OCI-LY7 (cell line): ENCODE measurements around the gene AP3B2. TPM values are rescaled to one million over a fixed set of nuclear protein-coding genes. Genes with fewer than 3 reads are reported as not detected.

Experiments used
- BruUV-seq: library from RNA; stranded (reverse); fragments of 400-500 nt; replicated peaks from 2 replicates; lab custom pipeline; 2021; lab: Mats Ljungman, UMichigan
- CTCF ChIA-PET: fragments of 300-600 bp; sonication (Branson Sonifier 250); formaldehyde crosslinking; loops from one replicate; lab custom pipeline; 2022; ENCODE audit warnings: antibody characterized with exemption; ENCODE audit not compliant: unreplicated experiment; lab: Charles Lee
- POLR2A ChIA-PET: fragments of 300-600 bp; sonication (Branson Sonifier 250); formaldehyde crosslinking; loops from one replicate; lab custom pipeline; 2022; ENCODE audit warnings: antibody characterized with exemption; lab: Charles Lee
- DNase-seq: peaks from one replicate; pipeline ENCODE4 v3.0.0-alpha.2; 2015; ENCODE audit warnings: low spot score
- H2AFZ ChIP-seq: fragments of 200-600 bp; sonication (generic), shearing (Covaris generic); 2 replicates; pipeline ENCODE4 v1.6.1; 2014; ENCODE audit warnings: mild to moderate bottlenecking, antibody characterized with exemption, low read length, moderate library complexity
- H3K27ac ChIP-seq: fragments of 200-600 bp; sonication (generic); 2 replicates; pipeline ENCODE4 v1.5.1; 2014; ENCODE audit warnings: mixed run types, low read depth, mild to moderate bottlenecking, moderate library complexity, low read length, inconsistent platforms; ENCODE audit not compliant: poor library complexity, severe bottlenecking
- H3K36me3 ChIP-seq: fragments of 200-600 bp; sonication (generic); 2 replicates; pipeline ENCODE4 v1.6.1; 2014; ENCODE audit warnings: mild to moderate bottlenecking, antibody characterized with exemption, low read length, moderate library complexity, mixed read lengths; ENCODE audit not compliant: insufficient read depth
- H3K4me1 ChIP-seq: fragments of 200-600 bp; sonication (generic); 2 replicates; pipeline ENCODE4 v1.5.1; 2014; ENCODE audit warnings: mild to moderate bottlenecking, low read length; ENCODE audit not compliant: insufficient read depth, poor library complexity, severe bottlenecking
- H3K4me2 ChIP-seq: fragments of 200-600 bp; sonication (generic); 2 replicates; pipeline ENCODE4 v1.6.1; 2014; ENCODE audit warnings: mild to moderate bottlenecking, low read length
- H3K4me3 ChIP-seq: fragments of 200-600 bp; sonication (generic); 2 replicates; pipeline ENCODE4 v1.5.1; 2014; ENCODE audit warnings: mild to moderate bottlenecking, low read depth, low read length; ENCODE audit not compliant: poor library complexity, severe bottlenecking
- H3K79me2 ChIP-seq: fragments of 200-600 bp; sonication (generic); 2 replicates; pipeline ENCODE4 v1.6.1; 2016; ENCODE audit warnings: low read depth, mild to moderate bottlenecking, low read length, moderate library complexity, mixed read lengths; ENCODE audit not compliant: insufficient read depth
- H3K9me2 ChIP-seq: fragments of 200-600 bp; sonication (generic); 2 replicates; pipeline ENCODE4 v1.6.1; 2016; ENCODE audit warnings: mild to moderate bottlenecking, low read length, mixed read lengths; ENCODE audit not compliant: insufficient read depth
- H3K9me3 ChIP-seq: fragments of 200-600 bp; sonication (generic); 2 replicates; pipeline ENCODE4 v1.6.1; 2014; ENCODE audit warnings: mild to moderate bottlenecking, mixed run types, low read length, mixed read lengths
- H4K20me1 ChIP-seq: fragments of 200-600 bp; sonication (generic); 2 replicates; pipeline ENCODE4 v1.6.1; 2014; ENCODE audit warnings: mild to moderate bottlenecking, antibody characterized with exemption, low read length, moderate library complexity, mixed read lengths; ENCODE audit not compliant: insufficient read depth
- EZH2phosphoT487 ChIP-seq: fragments of 200-600 bp; sonication (generic); IDR thresholded peaks from 2 replicates; pipeline ENCODE4 v1.6.1; 2018; ENCODE audit warnings: low read depth, borderline replicate concordance, mild to moderate bottlenecking, mixed run types, antibody characterized with exemption, low read length, moderate library complexity, mixed read lengths
- intact Hi-C: fragments of 100-400 bp; cut with micrococcal nuclease; formaldehyde crosslinking; loops from one replicate; pipeline ENCODE4 v1.10.0; 2022; ENCODE audit not compliant: unreplicated experiment
- total RNA-seq, 2 experiments: library from RNA; depleted of rRNA in 1 of 2; stranded (reverse); fragments of >200 nt in 1 of 2; shearing (Covaris generic) in 1 of 2; gene quantifications; 2 replicates each; pipeline ENCODE4 v1.2.3, GENCODE V29; 2014 to 2022
- TF ChIP-seq, protein P1 (sequence below): fragments of 200-600 bp; sonication (generic); conservative IDR thresholded peaks from 2 replicates; pipeline ENCODE4 v1.5.1; 2014; ENCODE audit warnings: mild to moderate bottlenecking, antibody characterized with exemption, low read length, moderate library complexity, mixed read lengths

Gene AP3B2
- total RNA-seq, 2 experiments from 2014 or later, result 0.13 TPM; not detected in 1

DNA sequence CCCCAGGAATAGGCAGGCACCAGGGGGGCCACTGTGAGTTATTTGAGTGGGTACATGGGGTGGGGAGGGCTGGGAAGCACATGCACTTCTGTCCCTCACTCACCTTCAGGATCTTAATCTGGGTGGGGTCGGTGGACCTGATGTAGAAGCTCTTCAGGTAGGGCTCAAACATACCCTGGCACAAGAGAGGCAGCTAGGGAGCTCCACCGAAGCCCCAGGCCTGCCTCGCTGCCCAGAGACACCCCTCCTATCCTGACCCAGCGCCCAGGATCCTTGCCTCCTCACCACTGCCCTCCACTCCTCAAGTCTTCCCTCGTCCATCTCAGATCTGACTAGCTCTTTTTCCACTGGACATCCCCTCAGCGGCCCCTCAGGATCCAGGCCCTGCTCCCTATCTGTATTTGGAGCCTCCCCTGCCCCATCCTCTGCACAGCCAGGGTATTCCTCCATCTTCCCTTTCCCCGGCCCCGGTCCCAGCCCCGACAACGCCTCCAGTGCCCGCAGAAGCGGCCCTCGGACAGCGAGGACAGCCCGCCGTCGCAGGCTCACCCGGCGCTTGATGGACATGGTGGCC, 30.0 kb downstream of the AP3B2 start:
- TF ChIP-seq, protein P1, sequence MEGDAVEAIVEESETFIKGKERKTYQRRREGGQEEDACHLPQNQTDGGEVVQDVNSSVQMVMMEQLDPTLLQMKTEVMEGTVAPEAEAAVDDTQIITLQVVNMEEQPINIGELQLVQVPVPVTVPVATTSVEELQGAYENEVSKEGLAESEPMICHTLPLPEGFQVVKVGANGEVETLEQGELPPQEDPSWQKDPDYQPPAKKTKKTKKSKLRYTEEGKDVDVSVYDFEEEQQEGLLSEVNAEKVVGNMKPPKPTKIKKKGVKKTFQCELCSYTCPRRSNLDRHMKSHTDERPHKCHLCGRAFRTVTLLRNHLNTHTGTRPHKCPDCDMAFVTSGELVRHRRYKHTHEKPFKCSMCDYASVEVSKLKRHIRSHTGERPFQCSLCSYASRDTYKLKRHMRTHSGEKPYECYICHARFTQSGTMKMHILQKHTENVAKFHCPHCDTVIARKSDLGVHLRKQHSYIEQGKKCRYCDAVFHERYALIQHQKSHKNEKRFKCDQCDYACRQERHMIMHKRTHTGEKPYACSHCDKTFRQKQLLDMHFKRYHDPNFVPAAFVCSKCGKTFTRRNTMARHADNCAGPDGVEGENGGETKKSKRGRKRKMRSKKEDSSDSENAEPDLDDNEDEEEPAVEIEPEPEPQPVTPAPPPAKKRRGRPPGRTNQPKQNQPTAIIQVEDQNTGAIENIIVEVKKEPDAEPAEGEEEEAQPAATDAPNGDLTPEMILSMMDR, result no peak
- TF ChIP-seq EZH2phosphoT487, result no peak
- no peaks in the 10 kb centered on the region for H3K79me2 ChIP-seq
- no peaks in the 10 kb centered on the region for H3K36me3 ChIP-seq
- H3K27ac ChIP-seq, result no peak overlapping the region
- peak overlapping the region; percentile 19; the same call in 1 of the 2 replicates for H3K4me2 ChIP-seq
- POLR2A ChIA-PET, result interaction anchor here (0.7 kb wide), 1 partner anchor 295 kb away, joined by 7 read pairs; no protein-coding TSS in a partner anchor
- CTCF ChIA-PET, result no interaction called here
- BruUV-seq, result no TSS peak
- no peaks in the 10 kb centered on the region for H3K9me2 ChIP-seq
- no peak overlapping the region for H3K4me3 ChIP-seq
- H2AFZ ChIP-seq, result no peak overlapping the region
- H3K9me3 ChIP-seq, result no peaks in the 10 kb centered on the region
- DNase-seq, result no peak
- intact Hi-C loops, result no loop called here
- H3K4me1 ChIP-seq, result no peaks in the 10 kb centered on the region
- no peaks in the 10 kb centered on the region for H4K20me1 ChIP-seq

DNA sequence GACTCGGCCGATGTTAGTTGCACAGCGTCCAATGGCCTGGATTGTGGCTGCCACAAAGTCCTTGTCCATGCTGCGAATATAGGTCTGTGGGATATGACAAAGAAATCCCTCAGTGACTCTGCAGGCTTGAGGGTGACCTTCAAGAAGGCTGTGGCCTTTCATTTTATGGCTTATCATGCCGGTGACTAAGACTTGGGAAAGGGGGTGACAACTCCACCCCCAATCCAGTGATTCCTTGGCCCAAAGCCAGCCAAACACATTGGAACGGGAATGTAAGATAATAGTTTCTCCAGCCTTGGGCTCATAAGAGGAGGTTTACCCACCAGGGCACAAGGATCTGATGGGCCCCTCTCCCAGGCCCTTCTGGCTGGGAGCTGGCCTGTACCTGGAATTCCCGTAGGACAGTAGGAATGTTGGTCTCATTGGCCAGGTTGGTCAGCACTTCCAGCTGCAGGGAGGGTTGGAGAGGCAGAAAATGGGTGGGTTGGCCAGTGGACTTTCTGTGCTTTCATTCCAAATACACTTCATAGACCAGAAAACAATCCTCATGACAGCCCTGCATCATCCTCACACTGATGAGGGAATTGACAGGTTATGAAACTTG, 31.9 kb downstream of the AP3B2 start:
- H3K27ac ChIP-seq, result no peak overlapping the region
- H3K4me2 ChIP-seq, result no peak overlapping the region
- no peak for DNase-seq
- ChIA-PET POLR2A (no interaction called here), CTCF (no interaction called here)
- no peak overlapping the region for H3K4me3 ChIP-seq
- no peak overlapping the region for H2AFZ ChIP-seq
- TF ChIP-seq EZH2phosphoT487, result no peak
- TF ChIP-seq, protein P1, result no peak
- BruUV-seq, result no TSS peak
- no peaks in the 10 kb centered on the region for H3K9me2 ChIP-seq
- no peaks in the 10 kb centered on the region for H3K9me3 ChIP-seq
- intact Hi-C loops, result no loop called here
- no peaks in the 10 kb centered on the region for H3K4me1 ChIP-seq
- H4K20me1 ChIP-seq, result no peaks in the 10 kb centered on the region
- H3K36me3 ChIP-seq, result no peaks in the 10 kb centered on the region
- no peaks in the 10 kb centered on the region for H3K79me2 ChIP-seq

DNA sequence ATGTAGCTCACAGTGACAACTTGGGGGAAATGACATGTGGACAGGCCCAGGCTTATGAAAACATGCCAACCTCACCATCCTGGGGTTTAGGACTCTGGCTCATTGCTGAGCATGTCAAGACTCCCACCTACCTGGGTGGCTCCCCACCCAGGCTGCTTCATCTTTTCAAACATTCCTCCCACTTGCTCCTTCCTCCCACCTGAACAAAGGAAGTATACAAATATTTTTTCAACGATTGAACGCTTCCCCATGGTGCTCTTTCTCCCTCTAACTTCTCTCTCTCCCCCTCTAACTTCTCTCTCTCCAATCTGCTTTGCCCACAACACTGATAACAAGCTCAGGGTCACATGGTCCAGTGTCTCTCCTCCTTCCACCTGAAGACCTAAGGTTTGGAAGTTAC, 34.8 kb downstream of the AP3B2 start:
- H3K9me3 ChIP-seq, result no peaks in the 10 kb centered on the region
- no peak for DNase-seq
- H3K79me2 ChIP-seq, result no peaks in the 10 kb centered on the region
- no peak overlapping the region for H3K4me3 ChIP-seq
- no peak overlapping the region for H3K27ac ChIP-seq
- H3K9me2 ChIP-seq, result no peaks in the 10 kb centered on the region
- no peaks in the 10 kb centered on the region for H3K4me1 ChIP-seq
- no peak for TF ChIP-seq EZH2phosphoT487
- intact Hi-C loops, result no loop called here
- BruUV-seq, result no TSS peak
- H4K20me1 ChIP-seq, result no peaks in the 10 kb centered on the region
- CTCF ChIA-PET, result no interaction called here
- POLR2A ChIA-PET, result no interaction called here
- H3K4me2 ChIP-seq, result no peak overlapping the region
- no peak overlapping the region for H2AFZ ChIP-seq
- H3K36me3 ChIP-seq, result no peaks in the 10 kb centered on the region
